DMS 273 treated with DMSO at 0.1 percent for 48 hours (cell line): ENCODE measurements around the gene RBM15B.
A peak's percentile ranks its signal among the peaks of the same experiment; 100 is the strongest.
"Not testable (repeated sequence)": the region's sequence is repeated elsewhere in the genome, so short reads cannot be mapped to it uniquely, and the experiment has no call there.

Experiments
- DNase-seq: peaks from one replicate; lab custom pipeline; 2025; lab: John Stamatoyannopoulos, UW

The RBM15B gene, protein sequence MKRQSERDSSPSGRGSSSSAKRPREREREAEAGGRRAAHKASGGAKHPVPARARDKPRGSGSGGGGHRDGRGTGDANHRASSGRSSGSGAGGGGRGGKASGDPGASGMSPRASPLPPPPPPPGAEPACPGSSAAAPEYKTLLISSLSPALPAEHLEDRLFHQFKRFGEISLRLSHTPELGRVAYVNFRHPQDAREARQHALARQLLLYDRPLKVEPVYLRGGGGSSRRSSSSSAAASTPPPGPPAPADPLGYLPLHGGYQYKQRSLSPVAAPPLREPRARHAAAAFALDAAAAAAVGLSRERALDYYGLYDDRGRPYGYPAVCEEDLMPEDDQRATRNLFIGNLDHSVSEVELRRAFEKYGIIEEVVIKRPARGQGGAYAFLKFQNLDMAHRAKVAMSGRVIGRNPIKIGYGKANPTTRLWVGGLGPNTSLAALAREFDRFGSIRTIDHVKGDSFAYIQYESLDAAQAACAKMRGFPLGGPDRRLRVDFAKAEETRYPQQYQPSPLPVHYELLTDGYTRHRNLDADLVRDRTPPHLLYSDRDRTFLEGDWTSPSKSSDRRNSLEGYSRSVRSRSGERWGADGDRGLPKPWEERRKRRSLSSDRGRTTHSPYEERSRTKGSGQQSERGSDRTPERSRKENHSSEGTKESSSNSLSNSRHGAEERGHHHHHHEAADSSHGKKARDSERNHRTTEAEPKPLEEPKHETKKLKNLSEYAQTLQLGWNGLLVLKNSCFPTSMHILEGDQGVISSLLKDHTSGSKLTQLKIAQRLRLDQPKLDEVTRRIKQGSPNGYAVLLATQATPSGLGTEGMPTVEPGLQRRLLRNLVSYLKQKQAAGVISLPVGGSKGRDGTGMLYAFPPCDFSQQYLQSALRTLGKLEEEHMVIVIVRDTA

DNA sequence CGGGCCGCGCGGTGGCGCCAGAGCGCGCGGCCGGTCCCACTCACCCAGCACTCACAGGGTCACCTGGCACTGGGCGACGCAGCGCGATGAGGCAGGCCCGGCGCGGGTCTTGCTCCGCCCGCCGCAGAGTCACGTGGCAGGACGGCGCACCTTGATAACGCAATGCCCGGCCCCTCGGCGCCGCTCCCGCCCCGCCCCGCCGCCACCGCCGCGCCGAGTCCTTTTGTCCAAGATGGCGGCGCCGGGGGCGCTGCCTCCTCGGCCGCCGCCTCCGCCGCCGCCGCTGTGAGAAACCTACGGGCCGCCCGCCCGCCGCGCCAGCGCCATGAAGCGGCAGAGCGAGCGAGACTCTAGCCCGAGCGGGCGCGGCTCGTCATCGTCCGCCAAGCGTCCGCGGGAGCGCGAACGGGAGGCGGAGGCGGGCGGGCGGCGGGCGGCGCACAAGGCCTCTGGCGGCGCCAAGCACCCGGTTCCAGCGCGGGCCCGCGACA is at the start of gene RBM15B:
Gene RBM15B, plus strand, starts transcription at position 211 of the 491 bp plus-strand sequence. Its CDS starts 115 bp downstream, at position 326.
- peak; percentile 85 for DNase-seq

DNA sequence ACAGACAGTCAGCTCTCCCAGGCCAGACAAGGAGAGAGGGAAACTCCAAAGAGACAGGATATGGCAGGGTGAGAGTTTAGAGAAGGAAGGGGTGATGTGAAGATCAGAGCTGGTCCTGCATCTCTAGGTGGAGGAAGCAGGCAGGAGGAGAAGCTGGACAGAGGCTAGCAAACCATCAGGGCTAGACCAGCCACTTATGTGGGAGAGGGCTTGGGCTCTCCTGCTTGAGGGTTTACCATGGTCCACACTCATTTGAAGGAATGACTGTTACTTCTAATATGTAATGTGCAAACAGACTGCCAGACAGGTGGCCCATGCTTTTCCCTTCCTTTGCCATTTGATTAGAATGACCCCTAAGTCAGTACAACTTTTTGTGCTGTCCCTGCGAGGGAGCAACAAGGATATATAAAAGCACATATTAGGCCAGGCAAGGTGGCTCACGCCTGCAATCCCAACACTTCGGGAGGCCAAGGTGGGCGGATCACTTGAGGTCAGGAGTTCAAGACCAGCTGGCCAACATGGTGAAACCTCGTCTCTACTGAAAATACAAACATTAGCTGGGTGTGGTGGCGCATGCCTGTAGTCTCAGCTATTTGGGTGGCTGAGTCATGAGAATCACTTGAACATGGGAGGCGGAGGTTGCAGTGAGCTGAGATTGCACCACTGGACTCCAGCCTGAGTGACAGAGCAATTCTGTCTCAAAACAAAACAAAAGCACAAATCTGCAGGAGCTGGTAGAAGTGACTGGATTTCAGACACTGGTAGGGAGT is 47.0 kb upstream of the RBM15B start:
- DNase-seq = no peak

DNA sequence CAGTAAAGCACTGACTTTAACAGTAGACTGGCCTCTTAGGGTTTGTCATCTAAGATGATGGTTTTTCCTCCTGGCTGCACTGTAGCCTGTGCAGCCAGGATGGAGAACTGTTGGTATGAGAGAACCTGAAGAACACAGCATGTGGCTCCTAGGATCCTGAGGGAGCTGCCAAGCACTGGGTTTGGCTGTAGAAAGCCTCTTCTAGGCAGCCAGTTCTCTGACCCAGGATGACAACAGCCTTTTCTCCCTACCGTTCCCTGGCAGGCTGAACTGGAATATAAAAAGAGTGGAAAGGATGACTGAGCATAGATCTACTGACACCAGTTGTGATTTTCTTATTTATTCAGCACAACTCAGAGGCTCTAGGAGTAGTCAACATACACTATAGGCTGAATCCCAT is 40.3 kb upstream of the RBM15B start:
- DNase-seq = no peak

DNA sequence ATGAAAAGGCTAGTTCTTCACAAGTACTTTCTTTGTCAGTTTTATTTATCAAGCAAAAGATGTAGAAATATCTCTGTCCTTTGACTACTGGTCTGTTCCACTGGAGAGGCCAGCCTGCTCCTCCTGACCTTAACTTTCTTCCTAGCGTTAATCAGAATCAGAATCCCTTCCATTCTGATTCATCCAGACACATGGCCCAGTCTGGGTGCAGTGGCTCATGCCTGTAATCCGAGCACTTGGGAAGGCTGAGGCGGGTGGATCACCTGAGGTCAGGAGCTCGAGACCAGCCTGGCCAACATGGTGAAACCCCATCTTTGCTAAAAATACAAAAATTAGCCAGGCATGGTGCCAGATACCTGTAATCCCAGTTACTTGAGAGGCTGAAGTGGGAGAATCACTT is 38.0 kb upstream of the RBM15B start:
- no peak for DNase-seq

DNA sequence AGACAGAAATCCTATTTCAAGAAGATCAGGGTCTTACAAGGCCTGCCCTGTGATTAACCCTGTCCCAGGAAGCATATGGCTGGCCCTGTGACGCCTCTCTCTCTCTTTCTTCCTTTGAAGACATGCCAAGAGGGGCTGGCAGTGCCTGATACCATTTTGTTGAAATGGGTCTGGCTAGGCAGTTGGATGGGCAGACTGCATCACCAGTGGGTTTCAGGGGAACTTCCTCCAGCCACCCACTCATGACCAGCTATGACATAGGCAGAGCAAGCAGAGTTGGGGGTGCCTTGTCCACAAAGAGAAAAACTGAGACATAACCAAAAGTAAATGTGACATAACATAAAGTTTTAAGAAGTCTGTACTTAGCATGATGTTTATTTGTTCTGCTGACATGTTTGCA is 37.4 kb upstream of the RBM15B start:
- DNase-seq = peak; percentile 15

DNA sequence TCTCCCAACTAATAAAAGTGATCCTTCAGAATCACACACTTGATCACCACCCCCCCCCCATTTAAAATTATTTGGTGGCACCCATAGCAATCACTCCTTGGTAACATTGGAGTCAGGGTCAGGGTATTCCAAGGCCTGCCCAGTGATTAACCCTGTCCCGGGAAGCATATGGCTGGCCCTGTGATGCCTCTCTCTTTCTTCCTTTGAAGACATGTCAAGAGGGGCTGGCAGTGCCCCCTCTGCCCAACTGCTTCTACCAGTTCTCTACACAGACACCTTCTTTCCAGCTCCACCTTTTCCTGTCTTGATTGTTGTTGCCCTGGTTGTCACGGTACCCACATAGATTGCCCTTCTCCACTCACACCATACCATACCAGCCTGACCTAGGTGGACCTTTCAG is 36.9 kb upstream of the RBM15B start:
- no peak for DNase-seq

DNA sequence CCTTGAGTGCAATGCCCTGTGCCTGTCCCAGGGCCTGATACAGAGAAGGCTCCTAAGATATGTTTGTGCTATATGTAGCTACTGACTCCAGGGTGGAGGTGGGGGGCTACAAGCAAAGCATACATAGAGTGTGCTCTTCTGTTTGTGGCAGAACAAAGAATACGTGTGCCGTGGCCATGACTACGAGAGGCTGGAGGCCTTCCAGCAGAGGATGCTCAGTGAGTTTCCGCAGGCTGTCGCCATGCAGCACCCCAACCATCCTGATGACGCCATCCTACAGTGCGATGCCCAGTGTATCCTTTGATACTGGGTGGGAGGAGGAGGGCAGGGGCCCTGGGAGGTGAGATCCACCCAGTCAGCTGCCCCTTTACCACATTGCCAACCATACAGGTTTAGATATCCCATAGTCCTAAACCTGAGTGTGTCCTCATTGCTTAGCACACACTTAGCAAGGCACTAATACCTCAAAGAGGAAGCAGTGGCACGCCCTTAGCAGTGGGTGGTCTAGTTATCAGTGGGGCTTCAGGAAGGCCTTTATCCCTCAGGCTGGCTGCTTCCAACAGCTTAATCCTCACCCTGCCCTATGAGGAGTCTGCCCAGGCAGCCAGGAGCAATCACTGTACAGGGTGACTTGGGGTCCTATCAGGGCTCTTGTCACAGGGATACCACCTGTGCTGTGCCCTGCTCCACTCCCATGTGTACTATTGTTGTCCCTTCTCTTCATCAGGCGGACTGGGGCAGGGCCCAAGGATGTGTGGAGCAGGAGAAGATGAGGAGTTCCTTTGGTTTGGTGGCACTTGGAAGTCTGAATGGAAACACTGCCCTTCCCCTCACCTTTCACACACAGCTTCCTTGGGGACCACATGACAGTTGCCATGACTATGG is 36.1 kb upstream of the RBM15B start:
- no peak for DNase-seq

DNA sequence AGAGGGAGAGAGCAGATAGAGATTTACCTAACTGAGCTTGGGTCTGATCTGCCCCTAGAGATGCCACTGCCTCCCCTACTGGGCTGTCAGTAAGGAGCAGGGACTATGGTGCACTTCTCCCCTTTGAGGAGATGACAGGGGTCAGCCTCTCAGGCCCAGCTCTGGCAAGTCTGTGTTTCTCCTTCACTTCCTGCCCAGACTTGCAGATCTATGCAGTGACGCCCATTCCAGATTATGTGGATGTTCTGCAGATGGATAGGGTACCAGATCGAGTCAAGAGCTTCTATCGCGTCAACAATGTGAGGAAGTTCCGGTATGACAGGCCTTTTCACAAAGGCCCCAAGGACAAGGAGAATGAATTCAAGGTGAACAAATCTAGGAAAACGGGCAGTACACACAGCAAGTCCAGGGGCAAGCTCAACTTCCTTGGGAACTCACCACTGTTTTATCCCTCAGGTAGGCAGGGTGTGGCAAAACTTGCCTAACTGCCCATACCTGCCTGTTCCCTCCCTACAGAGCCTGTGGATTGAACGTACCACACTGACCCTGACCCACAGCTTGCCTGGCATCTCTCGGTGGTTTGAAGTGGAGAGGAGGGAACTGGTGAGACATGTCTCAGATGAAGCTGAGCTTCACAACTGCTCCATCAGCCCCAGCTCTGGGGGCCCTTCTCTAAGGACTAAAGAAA is 35.0 kb upstream of the RBM15B start:
- no peak for DNase-seq

DNA sequence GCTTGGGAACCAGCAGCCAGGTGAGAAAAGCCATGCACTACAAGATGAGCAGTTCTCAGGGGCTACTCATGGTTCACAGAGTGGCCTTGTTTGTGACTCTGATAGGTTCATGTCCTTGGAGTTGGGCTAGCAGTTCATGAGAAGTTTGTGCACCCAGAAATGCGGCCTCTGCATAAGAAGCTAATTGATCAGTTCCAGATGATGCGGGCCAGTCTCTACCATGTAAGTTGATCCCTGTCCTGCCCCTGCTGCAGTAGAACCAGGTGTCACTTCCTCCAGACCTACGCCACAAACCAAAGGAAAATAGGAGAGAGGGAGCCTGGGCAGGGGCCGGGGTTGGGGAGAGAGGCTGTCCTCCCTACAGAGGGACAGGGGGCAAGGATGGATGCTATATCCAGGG is 33.2 kb upstream of the RBM15B start:
- DNase-seq = no peak

DNA sequence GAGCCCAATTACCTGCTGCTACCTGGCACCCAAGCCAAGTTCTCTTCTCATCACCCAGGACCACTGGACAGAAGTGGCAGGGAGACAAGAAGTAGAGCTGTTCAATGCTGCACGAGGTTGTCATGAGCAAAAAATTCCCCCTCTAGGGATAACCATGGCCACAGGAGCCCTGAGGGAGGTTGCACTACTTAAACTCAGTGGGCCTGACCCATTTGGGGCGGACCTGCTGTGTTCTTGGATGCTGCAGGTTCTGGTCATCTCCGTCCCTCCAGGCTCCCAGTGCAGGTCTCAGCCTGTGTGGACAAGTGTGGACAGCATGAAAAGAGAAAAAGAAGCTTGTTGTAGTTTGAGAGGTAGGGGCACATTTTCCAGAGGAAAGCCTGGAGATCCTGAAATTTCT is 32.1 kb upstream of the RBM15B start:
- no peak for DNase-seq

DNA sequence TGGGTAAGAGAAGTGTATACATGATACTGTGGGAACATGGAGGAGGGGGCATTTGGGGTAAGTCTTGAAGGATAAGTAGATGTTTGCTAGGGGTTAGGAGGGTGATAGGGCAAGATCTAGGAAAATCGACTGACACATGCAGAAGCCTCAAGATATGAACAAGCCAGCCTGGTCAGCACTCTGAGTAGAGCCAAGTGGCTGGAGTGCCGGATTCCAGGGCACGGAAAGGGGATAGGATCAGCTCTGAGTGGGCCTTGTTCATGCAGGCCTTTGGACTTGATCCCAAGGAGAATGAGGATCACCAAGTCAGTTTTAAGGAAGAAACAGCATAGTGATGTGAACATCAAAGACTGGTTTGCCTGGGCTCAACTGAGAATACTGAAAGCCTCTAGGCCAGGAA is 30.3 kb upstream of the RBM15B start:
- no peak for DNase-seq

DNA sequence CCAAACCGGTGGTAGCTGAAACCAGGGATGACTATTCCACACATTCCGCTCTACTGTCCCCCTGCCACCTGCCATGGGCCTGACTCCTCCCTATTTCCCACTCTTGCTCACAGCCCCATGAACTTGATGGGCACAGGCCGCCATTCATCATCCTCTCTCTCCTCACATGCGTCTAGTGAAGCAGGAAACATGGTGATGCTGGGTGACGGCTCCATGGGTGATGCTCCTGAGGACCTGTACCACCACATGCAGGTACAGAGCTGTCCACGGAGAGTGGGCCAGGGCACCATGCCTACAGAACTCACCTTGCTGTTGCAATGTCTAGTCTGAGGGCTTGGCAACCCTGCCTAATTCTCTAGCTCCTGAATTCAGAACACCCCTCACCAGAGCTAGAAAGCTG is 29.3 kb upstream of the RBM15B start:
- DNase-seq = no peak

DNA sequence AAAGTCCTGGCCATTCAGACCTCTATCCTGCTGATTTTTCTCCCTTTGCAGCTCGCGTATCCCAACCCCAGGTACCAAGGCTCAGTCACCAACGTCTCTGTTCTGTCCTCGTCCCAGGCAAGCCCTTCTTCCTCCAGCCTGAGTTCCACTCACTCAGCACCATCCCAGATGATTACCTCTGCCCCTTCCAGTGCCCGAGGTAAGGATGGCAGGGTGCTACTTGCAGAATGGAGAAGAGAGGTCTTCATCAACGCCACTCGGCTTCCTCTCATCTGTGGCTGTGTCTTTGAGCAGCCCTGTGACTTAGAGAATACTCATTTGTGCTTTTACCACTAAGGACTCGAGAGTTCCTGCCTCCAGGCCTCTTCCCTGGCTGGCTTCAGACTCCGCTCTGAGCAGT is 28.6 kb upstream of the RBM15B start:
- DNase-seq = no peak

DNA sequence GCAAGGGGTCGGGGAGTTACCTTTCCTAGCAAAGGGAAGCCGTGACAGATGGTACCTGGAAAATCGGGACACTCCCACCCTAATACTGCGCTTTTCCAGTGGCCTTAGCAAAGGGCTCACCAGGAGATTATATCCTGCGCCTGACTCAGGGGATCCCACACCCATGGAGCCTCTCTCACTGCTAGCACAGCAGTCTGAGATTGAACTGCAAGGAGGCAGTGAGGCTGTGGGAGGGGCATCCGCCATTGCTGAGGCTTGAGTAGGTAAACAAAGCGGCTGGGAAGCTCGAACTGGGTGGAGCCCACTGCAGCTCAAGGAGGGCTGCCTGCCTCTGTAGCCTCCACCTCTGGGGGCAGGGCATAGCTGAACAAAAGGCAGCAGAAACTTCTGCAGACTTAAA is 22.8 kb upstream of the RBM15B start:
- DNase-seq = not testable (repeated sequence)

DNA sequence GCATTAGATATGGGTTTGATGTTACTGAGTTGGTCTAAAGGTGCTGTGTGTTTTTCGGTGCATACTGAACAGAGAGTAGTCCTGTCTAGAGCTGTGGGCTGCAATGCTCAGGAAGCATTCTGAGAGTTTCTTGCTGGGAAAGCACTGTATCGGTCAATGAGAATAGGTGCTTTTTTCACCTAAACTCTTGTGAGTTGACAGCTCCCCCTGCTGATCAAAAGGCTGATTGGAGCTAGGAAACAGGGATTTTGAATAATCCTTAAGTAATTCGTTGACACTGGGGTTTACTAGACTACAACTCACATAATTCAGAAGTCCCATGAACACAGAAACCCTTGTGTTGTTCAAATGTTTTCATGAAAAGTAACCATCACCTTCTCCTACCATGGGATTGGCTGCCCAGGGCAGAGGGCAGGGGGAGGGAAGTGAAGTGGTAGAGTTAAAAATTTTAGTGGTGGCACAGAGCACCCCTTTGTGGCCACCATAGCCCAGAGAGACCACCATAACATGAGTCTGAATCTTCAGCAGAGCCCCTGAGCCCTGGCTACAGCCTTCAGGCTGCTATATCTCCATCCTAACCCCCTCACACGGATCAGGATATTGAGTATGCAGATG is 19.0 kb upstream of the RBM15B start:
- no peak for DNase-seq

DNA sequence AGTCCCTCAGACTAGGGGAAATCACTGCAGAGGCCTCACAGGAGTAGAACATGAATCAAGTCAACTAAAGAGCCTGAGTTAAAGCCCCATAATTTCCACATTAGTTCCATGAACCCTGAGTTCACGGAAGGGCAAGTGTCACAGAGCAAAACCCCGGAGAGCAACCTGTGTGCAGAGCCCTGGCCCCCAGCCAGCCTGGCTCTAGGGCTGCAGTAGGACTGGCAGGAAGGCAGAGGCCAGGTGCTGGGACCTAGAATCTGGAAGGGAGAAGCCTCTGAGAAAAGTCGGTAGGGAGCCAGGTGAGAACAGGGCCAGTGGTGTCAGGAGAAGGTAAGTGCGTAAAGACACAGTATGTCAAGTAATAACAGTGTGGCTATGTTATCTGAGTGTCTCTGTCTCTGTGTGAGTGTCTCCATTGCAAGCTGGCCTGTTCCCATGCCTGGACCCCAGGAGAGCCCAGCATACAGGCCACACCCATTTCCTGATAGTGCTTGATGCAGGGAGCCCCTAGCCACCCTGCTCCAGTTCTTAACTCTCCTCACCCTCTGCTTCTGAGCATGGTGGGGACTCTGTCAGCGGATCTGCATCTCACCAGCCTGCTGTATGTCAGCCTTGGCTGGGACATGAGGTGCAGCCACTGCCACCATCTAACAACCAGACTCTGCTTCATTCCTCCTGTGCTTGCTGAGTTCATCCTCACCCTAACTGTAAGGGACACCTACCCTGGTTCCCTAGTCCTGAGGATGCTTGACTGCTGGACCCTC is 17.2 kb upstream of the RBM15B start:
- no peak for DNase-seq

DNA sequence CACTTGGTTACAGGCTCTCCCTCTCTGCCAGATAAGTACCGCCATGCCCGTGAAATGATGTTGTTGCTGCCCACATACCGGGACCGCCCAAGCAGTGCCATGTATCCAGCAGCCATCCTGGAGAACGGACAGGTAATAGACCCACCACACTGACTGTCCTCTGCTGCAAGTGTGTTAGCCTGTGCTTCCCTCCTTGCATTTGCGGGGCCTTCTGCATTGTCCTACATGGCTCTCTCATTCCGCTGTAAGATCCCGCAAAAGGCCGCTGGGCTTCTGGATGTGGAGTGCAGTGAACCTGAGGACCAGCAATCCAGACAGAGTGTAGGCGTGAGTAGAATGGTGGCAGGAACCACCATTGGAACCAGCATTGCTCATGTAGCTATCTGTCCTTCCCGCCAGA is 16.6 kb upstream of the RBM15B start:
- DNase-seq = no peak

DNA sequence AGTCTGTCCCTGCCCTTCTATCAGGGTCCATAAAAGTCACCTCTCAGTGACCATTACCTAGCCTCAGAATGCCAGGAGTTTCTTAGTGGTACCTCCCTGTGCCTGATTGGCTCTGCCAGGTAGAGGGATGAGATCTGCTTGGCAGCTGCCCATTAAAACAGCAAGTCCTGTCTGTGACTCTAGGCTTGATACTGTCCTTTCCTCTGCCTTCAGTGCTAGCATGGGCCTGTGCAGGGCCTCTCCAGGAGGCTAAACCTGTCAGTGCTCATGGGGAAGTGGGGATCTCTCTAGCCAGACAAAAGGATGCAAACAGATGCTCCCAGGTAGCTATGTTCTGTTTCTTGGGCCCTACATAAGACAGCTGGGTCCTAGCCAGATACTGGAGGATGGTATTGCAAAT is 15.9 kb upstream of the RBM15B start:
- DNase-seq = no peak

DNA sequence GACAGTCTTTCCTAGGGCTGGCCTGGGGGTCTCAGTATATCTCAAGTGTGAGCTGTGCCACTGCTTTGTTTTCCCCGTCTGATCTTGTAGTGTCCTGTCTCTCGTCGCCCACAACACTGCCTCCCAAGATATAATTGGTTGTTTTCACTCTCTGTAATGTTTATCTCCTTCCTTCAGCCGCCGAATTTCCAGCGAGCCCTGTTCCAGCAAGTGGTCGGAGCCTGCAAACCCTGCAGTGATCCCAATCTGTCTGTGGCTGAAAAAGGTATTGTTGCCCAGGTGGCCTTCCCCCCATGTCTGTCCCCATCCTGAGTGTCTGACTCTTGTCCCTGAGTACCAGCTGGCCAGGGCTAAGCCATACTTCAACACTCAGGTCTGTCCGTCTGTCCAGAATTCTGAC is 15.5 kb upstream of the RBM15B start:
- no peak for DNase-seq
